Superior temporal gyrus (tissue), 1 donor: ENCODE results near the gene BEND3.

ENCODE experiments used
- DNase-seq: peaks from one replicate; pipeline ENCODE4 v3.0.0-alpha.2; 2016; ENCODE audit errors: extremely low spot score

Gene BEND3

DNA sequence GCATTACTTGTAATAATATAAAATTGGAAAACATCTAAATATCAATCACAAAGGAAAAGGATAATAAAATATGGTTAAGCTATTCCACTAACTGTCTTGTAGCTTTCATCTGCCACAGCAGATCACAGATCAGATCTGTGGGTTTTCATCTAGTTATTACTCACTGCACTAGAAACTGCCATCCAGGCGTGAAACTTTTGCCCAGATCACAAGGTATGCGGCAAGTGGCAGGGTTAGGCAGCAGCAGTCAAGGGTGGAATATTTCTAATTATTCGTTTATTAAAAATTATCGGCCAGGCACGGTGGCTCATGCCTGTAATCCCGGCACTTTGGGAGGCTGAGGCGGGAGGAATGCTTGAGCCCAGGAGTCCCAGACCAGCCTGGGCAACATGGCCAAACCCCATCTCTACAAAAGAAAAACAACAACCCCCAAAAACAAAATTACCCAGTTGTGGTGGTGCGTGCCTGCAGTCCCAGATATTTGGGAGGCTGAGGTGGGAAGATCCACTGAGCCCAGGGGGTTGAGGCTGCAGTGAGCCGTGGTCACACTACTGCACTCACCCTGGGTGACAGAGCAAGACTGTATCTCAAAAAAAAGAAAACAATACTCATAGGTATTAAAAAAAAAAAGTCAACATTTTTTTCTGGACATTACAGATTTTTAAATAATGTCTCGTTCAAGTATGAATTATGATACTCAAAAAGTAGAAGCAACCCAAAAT, 32.1 kb downstream of the BEND3 start:
- no peak for DNase-seq

DNA sequence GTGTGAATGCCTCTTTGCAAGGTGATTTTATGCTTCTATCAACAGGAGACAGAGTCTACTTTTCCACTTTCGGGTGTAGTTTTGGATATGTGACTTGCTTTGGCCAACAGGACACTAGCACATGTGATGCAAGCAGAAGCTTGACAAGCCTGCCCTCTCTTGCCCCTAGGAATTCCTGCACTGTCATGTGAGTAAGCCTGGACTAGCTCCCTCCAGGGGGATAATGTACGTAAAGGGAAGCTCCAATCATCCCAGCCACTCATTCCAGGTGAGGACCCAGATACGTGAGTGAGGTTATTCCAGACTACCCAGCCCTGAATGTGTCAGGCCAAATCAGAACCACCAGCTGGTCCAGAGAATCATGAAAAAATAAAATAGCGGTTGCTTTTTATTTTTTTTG, 33.3 kb downstream of the BEND3 start:
- no peak for DNase-seq

DNA sequence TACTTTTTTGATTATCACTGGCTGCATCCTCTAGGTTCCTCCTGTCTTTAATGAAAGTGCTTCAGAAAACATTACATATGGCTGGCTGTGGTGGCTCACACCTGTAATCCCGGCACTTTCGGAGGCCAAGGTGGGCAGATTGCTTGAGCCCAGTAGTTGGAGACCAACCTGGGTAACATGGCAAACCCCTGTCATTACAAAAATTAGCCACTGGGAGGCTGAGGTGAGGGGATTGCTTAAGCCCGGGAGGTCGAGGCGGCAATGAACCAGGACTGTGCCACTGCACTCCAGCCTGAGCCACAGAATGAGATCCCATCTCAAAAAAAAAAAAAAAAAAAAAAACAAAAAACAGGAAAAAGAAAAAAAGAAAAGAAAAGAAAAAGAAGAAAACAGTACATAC, 35.3 kb downstream of the BEND3 start:
- no peak for DNase-seq

DNA sequence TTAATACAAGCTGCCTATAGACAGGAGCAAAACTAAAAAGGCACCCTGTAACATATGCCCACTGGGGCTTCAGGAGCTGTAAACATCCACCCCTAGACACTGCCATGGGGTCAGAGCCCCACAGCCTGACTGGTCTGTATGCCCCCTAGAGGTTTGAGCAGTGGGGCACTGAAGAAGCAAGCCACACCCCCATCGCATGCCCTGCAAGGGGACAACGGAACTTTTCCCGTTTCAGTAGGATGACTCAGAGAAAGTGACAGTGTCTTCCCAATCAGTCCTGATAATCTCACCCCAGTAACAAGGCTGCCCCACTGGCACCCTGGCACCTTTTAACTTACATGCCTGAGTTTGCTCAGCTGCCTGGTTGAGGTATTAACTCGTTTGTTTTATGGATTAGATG, 35.9 kb downstream of the BEND3 start:
- DNase-seq = no peak

DNA sequence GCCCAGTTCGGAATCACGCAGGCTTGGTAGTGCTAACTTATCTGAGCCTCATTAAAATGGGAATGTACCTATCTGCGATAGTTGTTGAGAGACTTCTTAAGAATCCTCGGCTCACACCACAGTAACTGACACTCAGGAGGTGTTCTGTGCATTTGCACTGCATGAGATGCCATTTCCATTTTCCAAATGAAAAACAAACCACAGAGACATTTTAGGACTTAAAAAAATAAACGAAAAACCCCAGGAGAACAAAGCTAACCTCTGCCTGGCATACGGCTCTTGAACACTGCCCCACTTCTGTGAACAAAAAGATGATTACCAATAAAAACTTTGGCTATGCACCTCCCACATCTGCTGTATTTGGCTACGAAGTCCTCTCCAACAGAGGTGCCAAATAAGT, 37.6 kb downstream of the BEND3 start:
- DNase-seq = no peak

DNA sequence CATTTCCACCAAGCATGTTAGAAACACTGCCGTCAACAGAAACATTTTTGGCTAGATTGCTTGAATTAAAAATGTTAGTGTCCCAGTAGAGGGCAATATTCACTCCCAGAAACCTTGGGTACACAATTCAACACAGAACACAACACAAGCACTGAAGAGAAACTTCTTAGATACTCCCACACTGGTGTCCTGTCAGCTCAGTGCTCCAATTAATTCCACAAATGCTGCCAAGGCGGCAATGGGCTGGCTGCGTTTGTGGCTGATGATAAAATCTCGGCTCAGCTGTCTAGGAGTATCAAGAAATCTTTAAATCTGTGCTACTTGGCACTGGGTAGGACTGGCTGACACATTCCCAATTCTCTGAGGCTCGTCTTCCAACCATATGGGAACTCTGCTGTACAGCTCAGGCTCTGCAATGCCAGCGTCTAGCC, 39.3 kb downstream of the BEND3 start:
- DNase-seq = peak; percentile 74

DNA sequence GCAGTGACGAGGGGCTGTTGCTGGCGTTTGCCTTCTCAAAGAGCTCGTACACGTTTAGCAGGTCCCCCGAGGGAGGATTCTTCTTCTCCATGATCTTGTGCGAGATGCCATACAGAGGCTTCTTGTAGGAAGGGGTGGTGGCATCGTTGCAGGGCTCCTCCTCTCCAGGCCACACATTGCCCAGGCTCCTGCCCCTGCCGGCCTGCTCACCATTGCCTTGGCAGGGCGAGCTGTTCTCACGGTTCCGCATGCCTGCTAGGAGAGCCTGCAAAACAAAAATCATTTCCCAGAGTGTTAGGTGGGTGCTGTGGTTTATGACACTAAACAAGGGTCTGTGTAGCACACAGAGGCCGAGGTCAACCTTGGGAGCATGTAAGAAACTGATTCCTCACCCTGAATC, 44.6 kb downstream of the BEND3 start:
- DNase-seq = no peak

DNA sequence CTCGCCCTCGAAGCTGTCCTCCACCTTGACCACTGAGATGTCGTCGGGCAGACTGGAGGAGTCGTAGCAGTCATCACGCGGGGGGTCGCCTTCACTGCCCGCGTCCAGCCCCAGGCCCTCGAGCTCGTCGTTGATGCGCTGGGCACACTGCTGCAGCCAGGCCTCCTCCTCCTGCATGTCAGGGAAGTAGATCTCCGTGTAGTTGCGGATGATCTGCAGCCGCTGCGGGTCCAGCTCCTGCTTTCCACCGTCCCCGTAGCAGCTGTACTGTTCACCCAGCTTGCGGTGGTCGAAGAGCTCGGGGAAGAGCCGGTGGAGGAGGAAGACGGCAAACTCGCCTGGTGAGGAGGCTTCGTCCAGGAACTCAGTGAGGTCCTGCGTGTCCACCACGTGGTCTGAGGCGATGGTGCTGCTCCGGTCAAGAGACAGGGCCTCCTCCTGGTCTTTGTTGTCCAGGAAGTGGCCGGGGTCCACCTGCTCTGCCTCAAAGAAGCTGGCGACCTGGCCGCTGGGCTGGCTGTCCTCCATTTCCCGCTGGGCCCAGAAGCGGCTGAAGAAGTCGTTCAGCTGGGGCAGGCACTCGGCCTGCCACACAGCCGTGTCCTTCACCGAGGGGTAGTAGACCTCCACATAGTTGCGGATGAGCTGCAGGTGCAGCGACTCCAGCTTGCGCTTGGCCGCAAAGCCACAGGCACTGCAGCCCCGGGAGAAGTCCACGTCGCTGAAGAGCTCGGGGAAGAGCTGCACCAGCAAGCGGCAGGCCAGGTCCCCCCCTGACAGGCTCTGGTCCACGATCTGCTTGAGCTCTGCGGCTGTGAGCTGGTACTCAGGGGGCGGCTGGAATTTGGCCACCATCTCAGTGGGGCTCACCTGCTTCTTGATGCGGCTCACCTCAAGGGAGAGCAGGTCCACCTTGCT, 45.4 kb downstream of the BEND3 start:
- no peak for DNase-seq

DNA sequence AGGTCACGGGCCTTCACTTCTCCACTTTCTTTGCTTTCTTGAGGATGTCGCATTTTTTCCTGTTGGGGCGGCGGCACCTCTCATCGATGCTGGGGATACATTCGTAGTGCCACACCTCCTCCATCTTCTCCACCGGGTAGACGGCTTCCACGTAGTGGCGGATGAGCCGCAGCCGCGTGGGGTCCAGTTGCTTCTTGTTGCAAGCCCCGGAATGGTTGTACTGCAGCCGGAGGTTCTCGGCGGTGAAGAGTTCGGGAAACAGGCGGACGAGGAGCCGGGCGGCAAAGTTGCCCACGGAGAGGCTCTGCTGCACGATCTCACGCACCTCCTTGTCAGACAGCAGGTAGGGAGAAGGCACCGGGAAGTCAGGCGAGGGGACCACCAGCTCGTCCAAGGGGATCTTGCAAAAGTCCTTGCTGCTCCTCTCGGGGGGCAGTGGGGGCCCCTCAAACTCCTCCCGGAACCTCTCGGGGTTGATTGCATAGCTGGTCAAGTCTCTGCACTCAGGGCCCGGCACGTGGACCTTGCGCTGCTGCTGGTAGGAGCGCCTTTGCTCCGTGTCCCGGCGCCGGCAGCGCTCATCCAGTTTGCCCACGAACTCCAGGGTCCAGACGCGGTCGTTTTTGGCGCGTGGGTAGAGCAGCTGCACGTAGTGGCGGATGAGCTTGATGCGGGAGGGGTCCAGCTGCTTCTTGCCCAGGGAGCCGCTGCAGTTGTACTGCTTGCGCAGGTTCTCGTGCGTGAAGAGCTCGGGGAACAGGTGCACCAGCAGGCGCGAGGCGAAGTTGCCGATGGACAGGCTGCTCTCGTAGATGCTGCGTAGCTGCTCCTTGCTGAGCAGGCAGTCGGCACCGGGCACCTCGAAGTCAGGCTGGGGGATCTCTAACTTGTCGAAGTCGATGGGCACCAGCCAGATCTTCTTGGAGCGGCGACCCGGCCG, 46.4 kb downstream of the BEND3 start:
- no peak for DNase-seq

DNA sequence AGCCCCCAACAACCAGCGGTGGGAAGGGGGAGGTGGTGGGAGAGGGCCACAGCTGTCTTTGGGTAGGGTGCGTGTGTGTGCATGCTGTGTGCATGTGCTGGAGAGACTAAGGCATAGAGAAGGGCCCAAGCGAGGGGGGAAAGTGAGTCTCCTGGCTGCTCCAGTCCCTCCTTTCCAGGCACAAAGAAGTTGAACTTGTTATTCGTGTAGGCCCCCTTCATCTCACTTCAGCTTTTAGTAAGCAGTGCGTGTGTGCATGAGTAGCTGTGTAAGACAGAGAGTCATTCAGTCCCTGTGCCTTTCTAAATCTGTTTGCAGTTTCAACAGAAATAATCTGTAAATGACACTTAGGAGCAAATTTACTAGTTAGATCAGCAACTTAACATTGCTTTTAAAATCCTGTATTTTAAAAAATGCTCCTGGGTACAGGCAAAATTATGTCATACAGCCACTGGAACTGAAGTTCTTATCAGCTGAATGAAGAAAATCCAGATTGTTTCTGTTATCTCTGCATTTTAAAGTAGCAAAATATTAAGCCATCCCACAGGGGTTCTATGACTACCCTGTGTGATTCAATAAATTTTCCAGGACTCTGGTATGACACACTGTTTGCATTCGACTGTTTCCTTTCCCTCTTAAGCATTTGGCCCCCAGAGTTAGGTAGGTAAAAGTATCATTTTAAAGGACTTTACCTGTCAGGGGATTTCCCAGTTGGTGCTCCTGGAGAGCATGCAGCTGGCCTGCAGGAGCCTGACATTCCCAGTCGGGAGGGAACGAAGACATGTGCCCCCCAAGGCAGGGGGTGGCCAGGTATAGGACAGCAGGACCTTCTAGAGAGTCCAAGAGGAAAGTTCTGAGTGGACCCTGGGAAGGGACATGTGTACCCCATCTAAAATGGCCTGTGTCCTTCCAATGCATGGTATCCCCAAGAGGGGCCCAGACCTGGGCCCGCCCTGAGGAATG, 48.3 kb downstream of the BEND3 start:
- DNase-seq = no peak

DNA sequence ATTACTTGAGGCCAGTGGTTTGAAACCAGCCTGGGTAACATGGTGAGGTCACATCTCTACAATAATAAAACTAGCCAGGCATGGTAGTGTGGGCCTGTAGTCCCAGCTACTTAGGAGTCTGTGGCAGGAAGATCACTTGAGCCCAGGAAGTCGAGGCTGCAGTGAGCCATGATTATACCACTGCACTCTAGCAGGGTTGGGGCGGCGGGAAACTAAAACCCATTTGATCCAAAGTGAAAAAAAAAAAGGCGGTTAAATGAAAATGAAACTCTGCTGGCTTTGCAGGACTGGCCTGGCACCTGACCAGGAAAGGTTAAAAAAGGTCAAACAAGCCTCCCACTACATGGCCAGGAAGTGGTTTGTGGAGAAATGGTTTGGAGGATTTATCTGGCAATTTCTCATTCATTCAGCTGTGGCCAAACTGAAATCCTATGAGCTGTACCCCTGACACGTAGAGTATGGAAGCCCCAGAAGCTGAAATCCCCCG, 50.7 kb downstream of the BEND3 start:
- DNase-seq = no peak

DNA sequence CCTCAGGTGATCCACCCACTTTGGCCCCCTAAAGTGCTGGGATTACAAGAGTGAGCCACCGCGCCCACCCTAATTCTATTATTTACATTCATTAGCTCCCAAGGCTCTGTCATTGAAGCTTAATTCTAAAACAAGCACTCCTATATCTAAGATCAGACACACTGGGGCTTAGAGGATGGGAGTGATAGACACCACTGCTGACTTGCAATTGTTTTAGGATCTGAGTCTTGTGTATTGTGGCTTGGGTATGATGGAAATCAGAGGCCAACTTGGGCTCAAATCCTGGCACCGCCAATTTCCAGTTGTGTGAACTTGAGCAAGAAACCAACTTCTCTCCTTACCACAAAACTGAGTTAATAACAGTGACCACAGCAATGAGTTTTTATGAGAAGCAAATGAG, 52.6 kb downstream of the BEND3 start:
- no peak for DNase-seq

DNA sequence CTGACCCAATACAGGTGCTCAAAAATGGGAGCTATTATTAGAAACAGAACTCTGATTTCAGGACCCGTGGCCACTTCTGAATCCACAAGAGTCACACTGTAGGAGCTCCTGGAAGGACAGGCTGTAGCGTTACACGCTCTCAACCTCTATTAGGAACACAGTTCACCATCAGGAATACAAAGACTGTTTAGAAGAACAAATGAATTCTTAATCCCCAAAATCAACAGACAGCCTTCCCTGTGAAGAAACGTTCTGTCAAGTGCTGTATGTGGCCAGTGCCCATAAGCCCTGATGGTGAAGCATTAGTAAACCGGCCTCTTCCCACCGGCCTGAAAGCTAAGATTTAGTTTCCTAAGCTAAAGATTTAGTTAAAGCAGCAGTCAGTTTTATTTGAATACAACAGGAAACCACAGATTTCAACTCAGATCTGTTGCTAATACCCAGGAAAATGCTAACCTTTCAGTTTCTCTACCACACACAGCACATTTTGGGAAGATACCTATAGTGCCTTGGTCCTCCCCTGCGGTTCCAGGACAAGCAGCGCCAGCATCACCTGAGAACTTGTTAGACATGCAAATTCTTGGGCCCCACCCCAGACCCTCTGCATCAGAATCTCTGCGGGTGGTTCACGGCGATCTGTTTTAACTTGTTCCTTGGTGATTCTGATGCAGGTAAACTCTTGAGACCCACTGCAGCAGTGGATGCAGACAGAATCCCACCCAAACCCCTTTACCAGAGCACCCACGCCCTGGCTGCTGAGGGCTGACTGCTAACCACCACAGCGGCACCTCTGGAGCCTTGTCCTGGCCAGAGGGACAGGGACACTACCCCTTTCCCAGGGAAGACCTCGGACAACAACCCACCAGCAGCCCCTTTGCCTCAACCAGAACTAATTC, 53.9 kb downstream of the BEND3 start:
- DNase-seq = no peak

DNA sequence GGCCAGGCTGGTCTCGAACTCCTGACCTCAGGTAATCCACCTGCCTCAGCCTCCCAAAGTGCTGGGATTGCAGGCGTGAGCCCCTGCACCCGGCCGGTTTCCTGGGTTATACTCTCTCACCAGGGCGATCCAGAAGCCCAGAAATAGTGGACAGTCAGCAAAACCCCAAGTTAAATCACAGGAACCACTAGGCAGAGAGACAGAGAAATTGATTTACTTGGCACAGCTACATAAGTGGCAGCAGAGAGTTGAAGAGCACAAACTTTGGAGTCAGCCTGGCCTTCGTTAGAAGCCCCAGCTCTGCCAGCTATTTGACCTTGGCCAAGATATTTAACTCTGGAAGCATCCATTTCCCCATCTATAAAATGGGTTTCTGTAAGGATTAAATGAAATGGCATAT, 54.6 kb downstream of the BEND3 start:
- no peak for DNase-seq

DNA sequence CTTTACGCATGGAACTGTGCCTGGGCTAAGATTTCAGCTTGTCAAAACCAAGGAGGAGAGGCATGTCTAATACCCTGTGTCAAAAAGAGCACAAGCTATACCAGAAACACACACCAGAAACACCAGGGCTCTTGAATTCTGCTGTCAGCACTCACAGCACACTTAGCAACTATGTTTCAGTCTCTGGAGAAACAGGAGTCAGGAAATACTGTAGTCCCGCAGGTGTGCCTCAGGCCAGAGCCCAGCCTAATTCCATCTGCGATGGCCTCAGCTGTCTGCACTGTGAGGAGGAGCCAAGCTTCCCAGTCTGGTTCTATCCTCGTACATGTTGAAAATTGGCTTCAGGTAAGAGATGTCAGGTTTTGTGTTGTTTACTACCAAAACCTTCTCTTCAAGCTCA, 55.7 kb downstream of the BEND3 start:
- no peak for DNase-seq

DNA sequence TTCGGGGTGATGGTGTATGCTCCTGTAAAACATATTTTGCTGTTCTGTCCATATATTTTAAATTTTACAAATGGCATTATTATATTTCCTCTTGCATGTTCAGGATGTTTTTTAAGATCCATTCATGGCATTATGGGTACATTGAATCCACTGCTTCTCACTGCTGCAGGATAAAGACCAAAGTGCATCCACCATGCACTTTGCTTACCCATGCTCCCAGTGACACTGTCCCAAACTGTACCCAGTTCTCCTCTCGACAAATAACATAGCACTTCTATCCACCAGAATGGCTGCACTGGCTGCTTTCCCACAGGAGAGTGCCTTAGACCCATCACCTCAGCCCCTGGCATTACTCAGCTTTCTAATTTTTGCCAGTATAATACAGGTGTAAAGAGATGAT, 57.6 kb downstream of the BEND3 start:
- no peak for DNase-seq

DNA sequence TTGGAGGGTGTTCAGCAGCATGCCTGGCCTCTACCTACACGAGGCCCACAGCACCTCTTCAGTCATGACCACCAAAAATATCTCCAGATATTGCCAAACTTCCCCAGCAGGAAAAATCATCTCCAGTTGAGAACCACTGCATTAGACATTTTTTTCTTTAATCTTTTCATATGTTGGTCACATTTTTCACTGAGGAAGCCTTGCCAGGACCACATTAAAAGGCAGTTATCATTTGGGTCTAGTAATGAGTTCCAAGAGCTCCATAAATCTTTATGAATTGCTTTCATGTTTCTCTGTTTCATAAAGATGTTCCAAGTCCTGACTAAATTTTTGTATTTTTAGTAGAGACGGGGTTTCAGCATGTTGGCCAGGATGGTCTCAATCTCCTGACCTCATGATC, 58.5 kb downstream of the BEND3 start:
- no peak for DNase-seq

DNA sequence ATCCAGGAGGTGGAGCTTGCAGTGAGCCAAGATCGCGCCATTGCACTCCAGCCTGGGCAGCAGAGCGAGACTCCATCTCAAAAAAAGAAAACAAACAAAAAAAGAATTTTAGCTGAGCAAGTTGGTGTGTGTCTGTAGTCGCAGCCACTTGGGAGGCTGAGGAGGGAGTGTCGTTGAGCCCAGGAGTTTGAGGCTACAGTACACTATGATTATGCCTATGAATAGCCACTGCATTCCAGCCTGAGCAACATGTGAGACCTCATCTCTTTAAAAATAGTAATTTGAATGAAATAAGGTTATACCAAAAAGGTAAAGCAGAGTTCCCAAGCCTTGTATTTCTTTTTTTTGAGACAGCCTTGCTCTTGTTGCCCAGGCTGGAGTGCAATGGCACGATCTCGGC, 67.5 kb downstream of the BEND3 start:
- no peak for DNase-seq

DNA sequence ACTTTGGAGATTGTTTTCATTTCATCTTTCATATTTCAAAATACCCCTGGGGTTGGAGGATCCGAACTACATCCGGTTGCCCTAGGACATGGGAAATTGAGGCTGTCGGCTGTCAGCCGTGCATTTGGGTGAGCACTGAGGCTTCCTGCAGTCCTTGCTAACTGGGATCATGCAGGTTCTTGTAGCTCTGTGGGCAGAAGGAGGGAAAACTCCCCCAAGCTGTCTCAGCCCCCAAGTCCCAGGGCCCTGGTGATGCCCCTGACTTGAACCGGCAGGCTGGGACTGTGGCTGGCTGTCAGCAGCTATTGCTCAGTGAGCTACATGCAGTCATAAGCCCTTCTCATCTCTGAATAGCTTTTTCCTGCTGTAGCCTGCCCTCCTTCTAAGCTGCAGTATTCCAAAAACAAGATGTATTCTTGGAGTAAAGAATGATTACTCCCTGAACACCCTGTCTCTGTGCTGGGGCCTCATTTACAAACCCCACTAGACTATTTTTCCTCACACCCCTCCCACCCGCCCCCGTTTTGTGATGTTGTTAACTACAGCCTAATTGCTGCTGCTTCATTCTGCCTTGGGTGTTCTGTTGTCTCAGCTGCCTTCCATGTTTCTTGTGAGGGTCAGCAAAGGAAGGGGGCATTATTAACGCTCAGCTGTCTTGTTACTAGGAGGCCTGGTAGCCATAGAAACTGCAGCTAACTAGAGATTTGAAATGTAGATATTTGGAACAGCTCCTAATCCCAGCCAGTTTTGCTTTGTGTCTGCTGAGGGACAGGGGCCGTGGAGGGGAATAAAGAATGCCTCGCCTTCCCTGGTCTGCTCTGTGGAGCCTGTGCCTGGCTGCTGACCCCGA, 69.3 kb downstream of the BEND3 start:
- DNase-seq = peak; percentile 32
